HG03108 (cell line): ENCODE data around the gene GID8.

Experiments
- ATAC-seq: cut with Tn5 transposase; IDR thresholded peaks from one replicate; pipeline ENCODE4 v1.9.1; 2021; ENCODE audit warnings: moderate library complexity; ENCODE audit not compliant: unreplicated experiment

The GID8 gene

DNA sequence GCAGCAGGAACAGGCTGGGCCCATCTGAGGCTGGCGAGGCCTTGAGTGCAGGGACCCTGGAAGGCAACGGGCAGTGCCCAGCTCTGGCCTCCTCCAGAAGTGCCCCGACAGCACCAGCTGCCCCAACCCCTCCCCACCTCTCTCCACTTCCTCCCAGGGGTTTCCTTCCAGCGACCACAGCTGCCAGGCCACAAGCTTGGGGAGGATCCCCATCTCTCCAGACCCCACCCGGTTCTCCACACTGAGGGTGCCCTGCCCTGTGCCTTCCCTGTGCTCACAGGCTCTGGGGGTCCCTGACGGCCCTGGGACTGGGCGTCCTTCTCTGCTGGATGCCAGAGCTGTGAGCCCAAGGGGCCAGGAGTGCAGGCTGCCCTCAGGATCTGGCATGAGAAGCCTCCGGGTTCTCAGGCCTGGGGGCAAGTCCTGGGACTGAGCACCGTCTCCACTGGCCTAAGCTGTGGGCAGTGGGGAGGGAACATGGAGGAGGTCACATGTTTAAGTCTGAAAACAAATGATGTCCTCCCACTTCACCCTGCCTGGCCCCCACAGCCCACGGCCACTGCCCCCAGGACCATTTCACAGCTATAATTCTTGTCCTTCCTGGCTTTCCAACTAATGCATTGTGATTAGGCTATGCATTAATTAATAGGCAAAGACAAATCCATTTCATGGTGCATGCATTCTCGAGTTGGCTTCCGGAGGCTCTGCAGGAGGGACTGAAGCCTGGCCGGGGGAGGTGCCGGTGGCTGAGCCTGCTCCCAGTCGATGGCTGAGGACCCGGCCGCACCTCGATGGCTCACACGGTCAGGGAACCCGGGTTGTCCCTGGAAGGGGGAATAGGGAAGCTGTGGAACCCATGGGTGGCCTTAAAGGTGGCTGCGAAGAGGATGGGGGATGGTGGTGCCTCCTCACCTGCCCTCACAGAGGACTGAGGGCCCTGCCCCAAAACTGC lies 44.5 kb downstream of the GID8 start:
- ATAC-seq, result no peak

DNA sequence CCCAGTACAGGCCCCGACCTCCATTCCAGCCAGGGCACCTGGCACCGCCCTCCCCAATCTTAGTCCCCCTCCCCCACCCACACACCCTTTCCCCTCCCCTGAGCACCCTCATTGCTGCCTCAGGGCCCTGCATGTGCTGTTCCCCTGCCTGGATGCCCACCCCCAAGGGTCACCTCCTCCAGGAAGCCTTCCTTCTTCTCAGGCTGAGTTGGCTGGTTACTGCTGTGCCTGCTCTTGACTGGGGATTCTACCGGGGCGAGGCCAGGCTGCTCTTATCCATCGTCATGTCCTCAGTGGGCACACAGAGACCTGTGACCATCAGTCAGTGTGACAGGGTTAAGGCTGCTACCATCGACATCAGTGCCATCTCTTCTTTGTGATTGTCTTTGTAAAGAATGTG lies 45.3 kb downstream of the GID8 start:
- ATAC-seq, result no peak

DNA sequence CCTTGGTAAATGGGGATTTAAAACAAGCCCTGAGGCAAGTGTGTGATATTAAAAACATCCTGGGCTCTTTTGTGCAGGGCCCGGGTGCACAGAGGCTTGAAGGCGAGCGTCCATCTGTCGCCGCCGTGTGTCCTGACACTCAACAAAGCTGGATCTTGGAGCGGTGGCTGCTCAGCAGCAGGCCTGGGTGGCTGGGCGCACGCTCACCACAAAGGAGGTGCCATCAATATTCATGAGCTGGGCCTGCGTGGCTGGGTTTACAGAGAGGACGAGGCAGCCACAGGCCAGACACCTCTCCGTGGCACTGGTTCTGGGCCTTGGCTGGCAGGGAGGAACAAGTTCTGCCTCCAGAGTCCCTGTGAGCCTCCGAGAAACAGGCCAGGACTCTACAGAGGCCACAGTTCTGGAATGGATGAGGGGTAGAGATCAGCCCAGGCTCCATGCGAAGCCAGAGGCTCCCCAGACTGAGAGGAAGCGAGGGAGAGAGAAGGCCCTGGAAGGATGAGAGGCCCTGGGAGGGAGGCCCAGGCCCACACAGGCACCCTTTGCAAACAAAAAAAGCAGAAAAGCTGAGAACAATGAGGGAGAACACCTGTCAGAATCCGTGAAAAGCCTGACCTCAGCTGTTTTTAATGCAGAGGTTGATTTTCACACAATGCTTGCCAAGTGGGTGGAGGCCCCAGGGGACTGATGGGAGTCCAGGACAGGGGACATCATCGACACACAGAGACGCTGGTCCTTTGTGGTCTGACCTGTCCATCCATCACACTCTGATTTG lies 46.9 kb downstream of the GID8 start:
- no peak for ATAC-seq

DNA sequence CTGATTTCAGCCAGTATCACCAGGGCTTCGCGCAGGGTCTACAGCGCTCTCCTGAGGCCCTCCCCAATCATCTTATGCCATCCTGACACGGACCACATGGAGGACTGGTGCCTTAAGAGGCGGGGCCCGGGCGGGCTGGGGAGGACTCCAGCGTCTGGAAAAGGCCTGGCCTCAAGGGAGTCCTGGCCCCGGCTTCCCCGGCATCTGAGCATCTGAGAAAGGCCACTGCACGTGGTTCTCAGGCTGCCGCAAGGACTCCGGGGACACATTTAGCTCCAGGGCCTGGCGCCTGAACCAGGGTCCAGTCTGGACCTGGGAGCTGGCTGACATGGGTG lies 47.5 kb downstream of the GID8 start:
- no peak for ATAC-seq

DNA sequence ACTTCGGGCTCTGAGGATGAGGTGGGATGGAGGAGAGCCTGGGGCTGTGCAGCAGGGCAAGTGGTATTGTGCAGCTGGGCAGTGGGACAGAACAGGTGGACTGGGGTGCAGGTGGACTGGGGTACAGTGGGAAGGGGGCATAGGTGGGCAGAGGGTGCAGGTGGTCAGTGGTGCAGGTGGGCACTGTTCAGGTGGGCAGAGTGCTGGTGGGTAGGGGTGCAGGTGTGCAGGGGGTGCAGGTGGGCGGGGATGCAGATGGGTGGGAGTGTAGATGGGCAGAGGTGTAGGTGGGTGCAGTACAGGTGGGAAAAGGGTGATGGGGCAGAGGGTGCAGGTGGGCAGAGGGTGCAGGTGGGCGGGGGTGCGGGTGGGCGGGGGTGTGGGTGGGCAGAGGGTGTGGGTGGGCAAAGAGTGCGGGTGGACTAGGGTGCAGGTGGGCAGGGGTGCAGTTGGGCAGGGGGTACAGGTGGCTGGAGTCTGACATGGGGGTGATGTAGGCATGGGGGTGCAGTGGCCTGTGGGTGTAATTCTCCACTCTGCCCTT lies 48.4 kb downstream of the GID8 start:
- ATAC-seq, result no peak

DNA sequence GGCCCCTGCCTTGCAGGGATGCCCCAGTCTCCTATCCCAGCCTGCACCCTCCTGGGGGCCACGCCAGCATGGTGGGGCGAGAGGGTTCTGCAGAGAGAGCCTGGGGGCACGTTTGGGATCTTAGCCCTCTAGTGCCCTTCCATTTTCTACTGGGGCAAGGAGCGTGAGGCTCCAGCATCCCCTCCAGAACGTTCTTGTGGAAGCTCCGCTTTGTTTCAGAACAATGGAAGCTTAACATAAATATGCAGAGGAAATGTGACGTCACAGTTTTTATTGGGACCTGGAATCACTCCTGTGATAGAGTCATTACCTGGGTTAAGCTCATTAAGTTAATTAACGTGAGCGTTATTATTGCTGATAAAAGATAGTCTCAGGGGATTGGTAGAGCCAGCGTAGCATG lies 49.2 kb downstream of the GID8 start:
- no peak for ATAC-seq

DNA sequence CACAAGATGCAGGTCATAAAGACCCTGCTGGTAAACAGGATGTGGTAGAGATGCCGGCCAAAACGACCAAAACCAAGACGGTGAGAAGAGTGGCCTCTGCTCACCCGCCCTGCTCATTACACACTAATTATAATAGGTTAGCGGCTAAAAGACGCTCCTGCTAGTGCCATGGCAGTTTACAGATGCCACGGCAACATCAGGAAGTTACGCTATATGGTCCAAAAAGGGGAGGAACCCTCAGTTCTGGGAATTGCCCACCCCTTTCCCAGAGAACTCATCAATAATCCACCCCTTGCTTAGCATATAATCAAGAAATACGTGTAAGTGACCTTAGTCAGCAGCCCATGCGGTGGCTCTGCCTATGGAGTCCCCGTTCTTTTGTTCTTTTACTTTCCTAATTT lies 51.3 kb downstream of the GID8 start:
- peak; percentile 49 for ATAC-seq

DNA sequence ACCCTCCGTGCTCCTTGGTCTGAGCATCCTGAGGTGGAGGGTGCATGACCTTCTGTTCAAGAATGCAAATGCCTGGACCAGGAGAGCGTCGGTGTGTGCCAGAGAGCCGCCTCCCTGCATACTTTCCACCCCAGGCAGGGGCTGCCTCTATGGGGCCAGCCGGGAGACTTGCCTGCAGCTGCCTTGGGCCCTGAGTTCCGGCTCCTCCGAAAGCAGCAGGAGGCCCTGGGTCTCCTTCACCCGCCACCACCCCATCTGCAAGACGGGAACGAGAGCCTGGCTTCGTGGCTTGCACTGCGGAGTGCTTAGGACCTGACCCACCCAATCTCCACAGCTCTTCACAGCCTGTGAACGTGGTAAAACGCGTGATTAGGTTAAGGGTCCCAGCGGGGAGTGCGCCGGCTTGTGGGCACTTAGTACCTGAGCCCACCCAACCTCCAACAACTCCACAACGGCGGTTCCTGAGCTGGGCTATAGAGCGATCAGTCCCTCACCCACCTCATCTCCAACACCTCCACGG lies 52.4 kb downstream of the GID8 start:
- ATAC-seq, result no peak

DNA sequence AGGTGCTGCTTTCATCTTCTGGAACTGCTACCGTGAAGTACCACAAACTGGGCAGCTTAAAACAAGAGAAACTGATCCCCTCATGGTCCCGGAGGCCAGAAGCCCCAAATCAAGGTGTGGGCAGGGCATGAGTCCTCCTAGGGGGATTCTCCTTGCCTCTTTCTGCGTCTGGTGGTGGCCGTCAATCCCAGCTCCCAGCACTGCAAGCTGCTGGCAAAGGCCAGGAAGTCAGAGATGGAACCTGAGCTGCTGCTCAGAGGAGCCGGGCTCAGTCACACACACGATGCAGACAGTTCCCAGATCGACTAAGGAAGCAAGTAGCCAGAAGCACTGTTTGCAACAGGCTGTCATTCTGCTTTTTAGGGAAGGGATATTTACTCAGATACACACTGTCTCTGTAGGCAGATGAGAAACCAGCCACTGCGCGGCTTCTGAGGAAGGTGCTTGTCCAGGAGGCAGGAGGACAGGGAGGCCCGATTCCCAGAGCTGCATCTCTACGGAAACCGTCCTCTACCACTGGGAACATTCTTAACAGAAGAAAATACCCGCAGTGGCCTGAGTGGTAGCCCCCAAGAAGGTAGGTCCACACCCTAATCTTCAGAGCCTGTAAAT lies 53.4 kb downstream of the GID8 start:
- no peak for ATAC-seq

DNA sequence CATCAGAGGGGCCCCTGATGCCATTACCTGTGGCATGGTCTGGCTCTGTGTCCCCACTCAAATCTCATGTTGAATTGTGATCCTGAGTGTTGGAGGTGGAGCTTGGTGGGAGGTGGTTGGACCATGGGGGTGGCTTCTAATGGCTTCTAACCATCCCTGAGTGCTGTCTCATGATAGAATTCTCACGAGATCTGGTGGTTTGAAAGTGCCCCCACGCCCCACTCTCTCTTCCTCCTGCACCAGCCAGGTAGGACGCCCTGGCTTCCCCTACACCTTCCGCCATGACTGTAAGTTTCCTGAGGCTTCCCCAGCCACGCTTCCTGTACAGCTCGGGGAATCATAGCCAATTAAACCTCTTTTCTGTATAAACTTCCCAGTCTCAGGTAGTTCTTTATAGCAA lies 53.9 kb downstream of the GID8 start:
- no peak for ATAC-seq

DNA sequence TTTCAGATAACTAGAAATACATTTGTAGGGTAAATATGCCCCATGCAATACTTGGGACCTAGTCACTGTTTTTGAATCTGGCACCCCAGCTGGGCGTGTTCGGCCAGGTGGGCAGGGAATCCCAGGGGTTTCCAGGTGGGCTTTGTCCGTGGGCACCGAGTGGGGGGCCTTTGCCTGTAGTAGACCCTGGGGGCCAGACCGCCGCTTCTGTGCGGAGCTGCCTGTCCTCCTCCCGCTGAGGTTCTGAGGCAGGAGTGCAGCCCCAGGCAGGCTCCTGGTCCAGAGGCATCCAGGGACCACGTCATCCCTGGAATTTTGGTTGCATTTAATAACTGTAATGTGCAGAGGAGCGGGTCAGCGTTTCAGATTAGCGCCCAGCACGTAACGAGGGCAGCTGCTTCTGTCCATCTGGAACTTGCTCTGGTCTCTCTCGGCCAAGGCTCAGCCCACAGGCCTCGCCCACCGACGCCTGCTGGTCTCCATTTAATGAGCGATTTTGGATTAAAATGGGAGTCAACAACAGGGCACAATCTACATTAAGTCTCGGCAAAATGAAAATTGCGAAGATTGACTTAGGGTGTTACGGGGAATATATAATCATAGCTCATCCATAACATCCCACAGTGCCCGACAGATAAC lies 56.0 kb downstream of the GID8 start:
- no peak for ATAC-seq

DNA sequence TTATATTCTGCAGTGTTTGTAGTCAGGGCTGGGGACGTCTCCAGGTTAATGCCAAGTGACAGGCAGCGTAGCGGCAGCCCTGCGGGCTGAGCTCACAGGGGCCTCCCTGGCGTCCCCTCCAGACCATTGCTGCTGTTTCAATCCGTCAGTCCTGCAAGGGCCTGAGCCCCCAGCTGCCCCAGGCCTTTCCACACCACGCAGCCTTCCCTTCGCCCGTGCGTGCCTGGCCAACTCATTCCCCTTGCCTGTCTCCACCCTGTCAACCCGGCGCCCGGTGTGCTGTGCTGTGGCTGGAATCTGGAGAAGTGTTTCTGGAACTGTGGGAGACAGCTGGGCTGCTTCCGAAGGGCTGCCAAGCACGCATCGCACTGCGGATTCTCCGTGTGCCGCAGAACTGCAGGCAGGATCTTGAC lies 56.9 kb downstream of the GID8 start:
- ATAC-seq, result no peak

DNA sequence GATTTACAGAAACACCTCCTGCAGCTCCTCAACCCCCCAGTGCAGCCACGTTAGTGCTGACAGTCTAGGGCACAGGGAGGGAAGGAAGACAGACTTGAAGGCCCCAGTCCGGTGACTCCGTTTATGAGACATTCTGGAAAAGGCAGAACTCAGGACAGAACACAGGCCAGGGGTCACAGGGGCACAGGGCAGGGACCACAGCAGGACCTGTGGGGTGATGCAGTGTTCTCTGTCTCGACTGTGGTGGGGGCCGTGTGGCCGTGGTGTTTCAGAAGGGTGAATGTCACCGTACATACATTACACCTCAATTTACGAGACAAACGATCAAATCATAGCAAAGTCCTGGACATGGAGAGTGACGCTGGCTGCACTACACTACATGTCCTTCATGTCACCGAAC lies 57.5 kb downstream of the GID8 start:
- no peak for ATAC-seq

DNA sequence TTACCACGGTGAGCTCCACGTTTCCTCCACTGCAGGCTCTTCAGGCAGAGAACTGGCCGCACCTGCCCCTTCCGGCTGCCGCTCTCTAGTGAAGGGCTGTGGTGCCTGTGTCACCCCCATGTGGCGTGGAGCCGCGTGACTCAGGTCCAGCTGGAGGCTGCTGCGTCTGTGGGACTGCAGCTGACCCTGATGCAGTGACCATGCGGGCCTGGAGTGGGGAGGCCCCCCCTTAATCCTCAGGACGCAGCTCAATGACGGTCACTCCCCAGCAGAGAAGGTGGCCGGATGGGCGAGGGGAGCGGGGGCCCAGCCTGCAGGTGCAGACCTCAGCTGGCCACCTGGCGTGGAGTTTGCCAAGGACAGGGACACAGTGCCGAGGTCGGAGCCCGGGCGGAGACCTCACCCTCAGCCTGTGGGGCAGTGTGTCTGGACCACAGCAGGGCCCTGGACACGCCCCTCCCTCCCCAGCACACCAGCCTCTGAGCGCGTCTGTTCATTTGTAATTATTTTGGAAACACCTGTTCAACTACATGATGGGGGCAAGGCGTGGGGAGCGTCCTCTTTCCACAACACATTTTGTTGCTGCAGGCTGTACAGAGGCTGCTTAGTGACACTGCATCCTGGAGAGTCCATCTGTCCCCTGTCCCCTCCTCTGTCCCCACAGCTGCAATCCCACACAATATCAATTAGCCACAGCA lies 58.1 kb downstream of the GID8 start:
- ATAC-seq, result no peak

DNA sequence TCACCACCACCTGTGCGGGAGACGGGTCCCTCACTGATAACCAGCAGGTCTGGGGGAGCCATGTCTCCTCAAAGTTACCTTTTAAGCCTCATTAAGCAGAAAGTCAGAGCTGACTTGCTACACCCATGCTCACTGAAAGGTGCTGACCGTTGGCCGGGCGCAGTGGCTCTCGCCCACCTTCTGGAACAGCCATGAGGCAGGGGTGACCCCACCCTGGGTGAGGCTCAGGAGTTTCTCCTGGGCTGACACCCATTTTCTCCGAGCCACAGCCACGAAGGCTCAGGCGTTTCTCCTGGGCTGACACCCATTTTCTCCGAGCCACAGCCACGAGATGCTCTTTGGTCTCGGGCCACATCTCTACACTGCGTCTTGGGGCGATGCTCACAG lies 58.6 kb downstream of the GID8 start:
- ATAC-seq, result no peak

DNA sequence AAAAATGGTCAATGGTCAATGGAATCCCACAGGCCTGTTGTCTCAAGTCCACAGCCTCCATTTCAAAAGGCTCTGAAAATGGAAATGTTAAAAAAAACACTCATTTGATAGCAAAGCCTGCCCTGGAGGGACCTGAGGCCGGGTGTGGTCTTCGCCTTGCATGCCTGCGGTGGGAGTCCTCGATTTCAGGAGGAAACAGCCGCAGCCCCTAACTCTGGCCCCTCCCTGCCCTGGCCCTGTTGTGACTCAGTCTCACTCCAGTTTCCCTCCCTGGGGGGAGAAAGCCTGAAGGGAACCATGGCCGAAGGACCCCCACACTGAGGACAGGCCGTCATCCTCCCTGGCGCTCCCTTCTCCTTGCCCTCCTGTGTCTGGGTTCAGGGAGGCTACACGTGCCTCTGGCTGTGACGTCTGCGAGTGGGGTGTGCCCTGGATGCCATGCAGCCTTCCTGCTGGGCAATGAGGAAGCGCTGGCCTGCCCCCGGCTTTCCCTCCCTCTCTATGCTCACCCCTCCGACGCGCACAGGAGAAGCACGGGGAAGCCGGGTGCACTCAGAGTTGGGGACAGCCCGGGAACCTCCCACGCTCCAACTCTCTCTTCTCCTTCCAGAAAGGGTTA lies 59.6 kb downstream of the GID8 start:
- no peak for ATAC-seq
